CD4-positive, alpha-beta T cell treated with Interleukin-12 subunit alpha and Interleukin-12 subunit beta, for 1 hour (primary cell): ENCODE data around the gene APBB1.

Experiments used
- DNase-seq: peaks from one replicate; pipeline ENCODE4 v3.0.0-alpha.2; 2020

The APBB1 gene

DNA sequence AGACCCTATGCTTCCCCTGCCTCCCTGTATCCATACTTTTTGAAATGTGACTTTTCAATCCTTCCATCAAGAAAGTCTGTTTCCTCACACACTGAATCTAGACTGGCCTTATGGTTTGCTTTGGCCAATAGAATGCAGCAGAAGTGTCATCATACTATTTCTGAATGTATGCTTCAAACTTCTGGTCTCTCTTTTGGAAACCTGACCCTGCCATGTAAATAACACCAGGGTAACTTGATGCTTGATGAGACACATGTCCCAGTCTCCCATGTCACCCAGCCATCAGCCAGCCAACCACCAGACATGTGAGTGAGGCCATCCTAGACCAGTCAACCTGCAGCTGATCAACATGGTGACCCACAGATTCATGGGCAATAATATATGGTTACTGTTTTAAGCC, 68.9 kb downstream of the APBB1 start:
- DNase-seq: no peak

DNA sequence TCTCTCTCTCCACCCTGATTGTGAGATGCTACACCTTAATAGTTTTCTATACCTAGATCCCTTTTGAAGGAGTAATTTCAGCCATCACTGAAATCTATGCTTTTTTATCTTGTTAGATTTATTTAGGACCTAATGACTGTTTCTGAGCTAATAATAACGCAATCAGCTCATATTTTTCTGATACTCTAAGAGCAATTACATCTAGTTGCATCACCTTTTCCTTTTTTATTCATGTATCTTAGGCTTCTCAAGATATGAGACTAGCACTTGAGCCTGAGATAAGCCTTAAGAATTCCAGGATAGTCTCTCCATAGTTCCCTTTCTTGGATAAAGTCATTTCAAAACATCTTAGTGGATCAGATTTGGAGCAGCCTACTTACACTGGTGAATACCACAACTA, 73.5 kb downstream of the APBB1 start:
- no peak for DNase-seq
